GM12878 (cell line): ENCODE data around the gene SPOCD1. TPM values are rescaled to one million over a fixed set of nuclear protein-coding genes. Genes with fewer than 3 reads are reported as not detected.

Experiments used
- ATAC-seq: fragments of 200-7000 bp; cut with Tn5 transposase; 3 replicates; pipeline ENCODE4 v1.9.1; 2020; ENCODE audit warnings: mild to moderate bottlenecking, moderate library complexity
- BruUV-seq: library from RNA; stranded (reverse); fragments of 400-500 nt; replicated peaks from 2 replicates; lab custom pipeline; 2021; lab: Mats Ljungman, UMichigan
- CTCF ChIA-PET: fragments of 300-600 bp; sonication (Branson Sonifier 250); formaldehyde crosslinking; extraction: SDS; loops from one replicate; lab custom pipeline; 2021; ENCODE audit warnings: inconsistent platforms; lab: Yijun Ruan, JAX
- POLR2A ChIA-PET: fragments of 350-600 bp; formaldehyde crosslinking; extraction: SDS; loops from one replicate; lab custom pipeline; 2021; ENCODE audit warnings: inconsistent platforms; lab: Charles Lee
- RAD21 ChIA-PET: fragments of 300-600 bp; sonication (Branson Sonifier 250); formaldehyde crosslinking; loops from one replicate; lab custom pipeline; 2023; ENCODE audit warnings: antibody characterized with exemption; ENCODE audit not compliant: unreplicated experiment; lab: Charles Lee
- SMC1A ChIA-PET: fragments of 300-600 bp; sonication (Branson Sonifier 250); formaldehyde crosslinking; loops from one replicate; lab custom pipeline; 2023; ENCODE audit not compliant: unreplicated experiment, uncharacterized antibody; lab: Charles Lee
- DNase-seq: peaks from one replicate; pipeline ENCODE4 v3.0.0-alpha.2; 2011; ENCODE audit warnings: low read depth, low spot score
- FAIRE-seq: peaks from 3 replicates; lab custom pipeline; 2011; peaks lifted over from hg19 to GRCh38; lab: Jason Lieb, UNC
- H2AFZ ChIP-seq: 2 replicates; pipeline ENCODE4 v1.6.0; 2011; ENCODE audit warnings: low read depth, low read length, control low read depth; ENCODE audit not compliant: control insufficient read depth
- H3K27ac ChIP-seq: 2 replicates; pipeline ENCODE4 v1.5.1; 2011; ENCODE audit warnings: control low read depth; ENCODE audit not compliant: control insufficient read depth, insufficient read depth
- H3K27me3 ChIP-seq, 2 experiments: replicated peaks in 1 of 2; 2 replicates each; pipeline versions ENCODE4 v1.6.0 to v1.6.1; 2011; ENCODE audit warnings: low read length in 1 of 2; ENCODE audit not compliant: control insufficient read depth in 2 of 2, insufficient read depth in 2 of 2
- H3K36me3 ChIP-seq, 2 experiments: 2 replicates each; pipeline ENCODE4 v1.5.1; 2011; ENCODE audit warnings: low read length in 1 of 2; ENCODE audit not compliant: control insufficient read depth in 2 of 2, insufficient read depth in 2 of 2
- H3K4me1 ChIP-seq: 2 replicates; pipeline ENCODE4 v1.6.1; 2011; ENCODE audit warnings: mild to moderate bottlenecking, low read length, moderate library complexity, mixed read lengths; ENCODE audit not compliant: control insufficient read depth, insufficient read depth
- H3K4me2 ChIP-seq: 2 replicates; pipeline ENCODE4 v1.6.0; 2011; ENCODE audit warnings: control low read depth; ENCODE audit not compliant: control insufficient read depth, insufficient read depth
- H3K4me3 ChIP-seq: fragments of 200-600 bp; sonication (generic); 2 replicates; pipeline ENCODE4 v1.5.1; 2016
- H3K79me2 ChIP-seq: 2 replicates; pipeline ENCODE4 v1.6.0; 2011; ENCODE audit warnings: low read length; ENCODE audit not compliant: control insufficient read depth, insufficient read depth
- H3K9ac ChIP-seq: 2 replicates; pipeline ENCODE4 v1.8.0; 2011; ENCODE audit warnings: low read length, control low read depth, mixed read lengths; ENCODE audit not compliant: control insufficient read depth, insufficient read depth
- H3K9me3 ChIP-seq: replicated peaks from 3 replicates; pipeline ENCODE4 v1.5.1; 2011; ENCODE audit warnings: mild to moderate bottlenecking, low read length; ENCODE audit not compliant: control insufficient read depth, insufficient read depth
- H4K20me1 ChIP-seq: 2 replicates; pipeline ENCODE4 v1.6.0; 2011; ENCODE audit not compliant: control insufficient read depth, insufficient read depth
- CEBPZ ChIP-seq: fragments of 150-350 bp; IDR thresholded peaks from 2 replicates; pipeline ENCODE4 v1.6.1; 2016; ENCODE audit warnings: low read depth, low read length
- CHD4 ChIP-seq: fragments of 200-600 bp; sonication (generic); IDR thresholded peaks from 2 replicates; pipeline ENCODE4 v1.6.1; 2016; ENCODE audit warnings: mild to moderate bottlenecking
- HDAC2 ChIP-seq: fragments of 200-600 bp; sonication (generic); IDR thresholded peaks from 2 replicates; pipeline ENCODE4 v1.6.1; 2017
- IRF5 ChIP-seq: fragments of 450-650 bp; IDR thresholded peaks from 2 replicates; pipeline ENCODE4 v1.6.1; 2017; ENCODE audit warnings: borderline replicate concordance
- KAT2A ChIP-seq: conservative IDR thresholded peaks from 2 replicates; pipeline ENCODE4 v1.6.1; 2011; ENCODE audit warnings: low read depth, low read length; ENCODE audit not compliant: control insufficient read depth
- MLLT1 ChIP-seq: fragments of 450-650 bp; IDR thresholded peaks from 2 replicates; pipeline ENCODE4 v1.6.1; 2016; ENCODE audit warnings: mild to moderate bottlenecking
- NFYA ChIP-seq: IDR thresholded peaks from 2 replicates; pipeline ENCODE4 v1.6.1; 2011; ENCODE audit warnings: low read depth, mild to moderate bottlenecking, low read length, improper control_type of control experiment, borderline replicate concordance
- PAX5 ChIP-seq: IDR thresholded peaks from 2 replicates; pipeline ENCODE4 v1.6.1; 2011; ENCODE audit warnings: low read depth, low read length, borderline replicate concordance
- POU2F2 ChIP-seq: IDR thresholded peaks from 3 replicates; pipeline ENCODE4 v1.6.1; 2011; ENCODE audit warnings: low read depth, mild to moderate bottlenecking, low read length, borderline replicate concordance
- PRDM15 ChIP-seq: fragments of 450-650 bp; formaldehyde crosslinking; IDR thresholded peaks from 2 replicates; pipeline ENCODE4 v1.4.0; 2020; ENCODE audit warnings: mild to moderate bottlenecking, moderate library complexity
- RUNX3 ChIP-seq: IDR thresholded peaks from 2 replicates; pipeline ENCODE4 v1.6.1; 2012; ENCODE audit warnings: low read length, inconsistent platforms
- SMAD5 ChIP-seq: IDR thresholded peaks from 2 replicates; pipeline ENCODE4 v1.6.1; 2016; ENCODE audit warnings: antibody characterized with exemption, low read depth
- SP1 ChIP-seq: IDR thresholded peaks from one replicate; pipeline ENCODE4 v1.6.1; 2011; ENCODE audit warnings: low read depth, low read length
- ZBED1 ChIP-seq: IDR thresholded peaks from 2 replicates; pipeline ENCODE4 v1.6.1; 2016; ENCODE audit warnings: borderline replicate concordance
- WGBS: methylation state at CpG from one replicate; pipeline ENCODE4 v1.1.6; 2016; ENCODE audit warnings: low lambda C conversion rate; ENCODE audit not compliant: insufficient replicate concordance, insufficient coverage; ENCODE audit errors: missing lambda C conversion rate; 5-methylcytosine and 5-hydroxymethylcytosine counted together
- in situ Hi-C: fragments of 300-500 bp; cut with MboI; formaldehyde crosslinking; loops from 9 replicates; pipeline ENCODE4 v1.14.3; 2018; ENCODE audit warnings: mixed read lengths
- intact Hi-C: fragments of 100-400 bp; cut with micrococcal nuclease; formaldehyde crosslinking; loops from one replicate; pipeline ENCODE4 v1.14.2; 2022; ENCODE audit not compliant: unreplicated experiment
- polyA plus RNA-seq, 11 experiments: library from polyadenylated mRNA; depleted of rRNA in 4 of 11; unstranded in 6 of 11; stranded (reverse) in 5 of 11; fragments of >200 nt; fragmentation: Nextera tagmentation in 4 of 11; fragmentation: Illumina TruSeq in 1 of 11; extraction: Ambion mirVana in 4 of 11; extraction: Trizol in 1 of 11; gene quantifications; 1 replicate in 1 of 11; 2 replicates in 10 of 11; pipeline versions ENCODE4 v1.2.1 to v1.2.3, GENCODE V29; 2011 to 2016; ENCODE audit warnings: inconsistent platforms in 2 of 11, missing spikeins in 2 of 11, low read depth in 1 of 11
- total RNA-seq, 4 experiments: library from RNA; depleted of rRNA in 3 of 4; stranded (reverse); fragments of >200 nt in 3 of 4; fragmentation: Illumina TruSeq in 1 of 4; extraction: Trizol in 1 of 4; gene quantifications; 2 replicates each; pipeline versions ENCODE4 v1.2.1 to v1.2.3, GENCODE V29; 2013 to 2021

SPOCD1 gene
- total and polyA plus RNA-seq, 10 of the 15 experiments (the other 5 are each of a cell fraction or from before 2014, with no cell fraction given): 0.02 to 0.65 (median 0.13) TPM; not detected in 4

GRCh38 chr1:31805318-31805717 lies 10.5 kb downstream of the SPOCD1 start (continued):
- TF ChIP-seq PRDM15 (CRISPR knock-in tag): no peak
- no peak for TF ChIP-seq RUNX3

- no peaks in the 10 kb centered on the region for H3K79me2 ChIP-seq
- CTCF ChIA-PET: interaction anchor here (0.7 to 1.9 kb wide), 4 partner anchors 10 to 160 kb away, joined by 3 to 13 read pairs (median 4); no protein-coding TSS in a partner anchor
- H3K9me3 ChIP-seq: no peaks in the 10 kb centered on the region
- FAIRE-seq (no peak), DNase-seq (no peak), ATAC-seq (no peak)
- no peak overlapping the region for H3K4me2 ChIP-seq
- SMC1A ChIA-PET: interaction anchor here (0.7 to 1.2 kb wide), 5 partner anchors 9 to 398 kb away, joined by 3 to 6 read pairs (median 3); no protein-coding TSS in a partner anchor
- RAD21 ChIA-PET: interaction anchor here (1.0 kb wide), 1 partner anchor 160 kb away, joined by 3 read pairs; no protein-coding TSS in a partner anchor
- POLR2A ChIA-PET: no interaction called here
- 32% methylated on average over 1 of the region's 1 CpG for WGBS
- intact Hi-C loops (no loop called here), in situ Hi-C loops (no loop called here)
- H4K20me1 ChIP-seq: no peaks in the 10 kb centered on the region
- H3K9ac ChIP-seq: no peak overlapping the region
- H3K27ac ChIP-seq: no peak overlapping the region
- H3K4me1 ChIP-seq: no peaks in the 10 kb centered on the region
- no peak overlapping the region for H3K4me3 ChIP-seq
- no TSS peak for BruUV-seq
- no peaks in the 10 kb centered on the region for H3K36me3 ChIP-seq
- H2AFZ ChIP-seq: no peak overlapping the region
- no peaks in the 10 kb centered on the region for H3K27me3 ChIP-seq
- no peak for TF ChIP-seq CHD4
- TF ChIP-seq CEBPZ: no peak
- TF ChIP-seq SP1: no peak
- TF ChIP-seq SMAD5: no peak
- no peak for TF ChIP-seq POU2F2
- no peak for TF ChIP-seq MLLT1
- no peak for TF ChIP-seq IRF5
- TF ChIP-seq NFYA: no peak
- no peak for TF ChIP-seq PAX5
- no peak for TF ChIP-seq KAT2A
- TF ChIP-seq HDAC2: no peak
- TF ChIP-seq ZBED1: no peak
These were observed 11.7 kb downstream of the SPOCD1 start for GRCh38 chr1:31804098-31804497.
